ENCODE data around the gene SNX27.

- TF ChIP-seq ZBTB21 (CRISPR knock-in tag; IDR thresholded peaks at IDR 0.05; ENCODE audit: borderline replicate concordance) (no peak), SP1 (CRISPR knock-in tag; conservative IDR thresholded peaks at IDR 0.05) (no peak), SOX15 (CRISPR knock-in tag; IDR thresholded peaks at IDR 0.05) (no peak), E2F4 (CRISPR knock-in tag; IDR thresholded peaks at IDR 0.05; ENCODE audit: borderline replicate concordance, low read depth) (no peak), CBFB (CRISPR knock-in tag; IDR thresholded peaks at IDR 0.05; ENCODE audit: low read depth) (no peak), FOXP1 (CRISPR knock-in tag; IDR thresholded peaks at IDR 0.05; ENCODE audit: borderline replicate concordance) (no peak), IRF2 (CRISPR knock-in tag; IDR thresholded peaks at IDR 0.05; ENCODE audit: borderline replicate concordance, low read depth) (no peak), NFYB (CRISPR knock-in tag; conservative IDR thresholded peaks at IDR 0.05; ENCODE audit: low read depth) (no peak)
- TF ChIP-seq, protein P1, sequence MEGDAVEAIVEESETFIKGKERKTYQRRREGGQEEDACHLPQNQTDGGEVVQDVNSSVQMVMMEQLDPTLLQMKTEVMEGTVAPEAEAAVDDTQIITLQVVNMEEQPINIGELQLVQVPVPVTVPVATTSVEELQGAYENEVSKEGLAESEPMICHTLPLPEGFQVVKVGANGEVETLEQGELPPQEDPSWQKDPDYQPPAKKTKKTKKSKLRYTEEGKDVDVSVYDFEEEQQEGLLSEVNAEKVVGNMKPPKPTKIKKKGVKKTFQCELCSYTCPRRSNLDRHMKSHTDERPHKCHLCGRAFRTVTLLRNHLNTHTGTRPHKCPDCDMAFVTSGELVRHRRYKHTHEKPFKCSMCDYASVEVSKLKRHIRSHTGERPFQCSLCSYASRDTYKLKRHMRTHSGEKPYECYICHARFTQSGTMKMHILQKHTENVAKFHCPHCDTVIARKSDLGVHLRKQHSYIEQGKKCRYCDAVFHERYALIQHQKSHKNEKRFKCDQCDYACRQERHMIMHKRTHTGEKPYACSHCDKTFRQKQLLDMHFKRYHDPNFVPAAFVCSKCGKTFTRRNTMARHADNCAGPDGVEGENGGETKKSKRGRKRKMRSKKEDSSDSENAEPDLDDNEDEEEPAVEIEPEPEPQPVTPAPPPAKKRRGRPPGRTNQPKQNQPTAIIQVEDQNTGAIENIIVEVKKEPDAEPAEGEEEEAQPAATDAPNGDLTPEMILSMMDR (IDR thresholded peaks at IDR 0.05) = no peak
- TF ChIP-seq, protein P2, sequence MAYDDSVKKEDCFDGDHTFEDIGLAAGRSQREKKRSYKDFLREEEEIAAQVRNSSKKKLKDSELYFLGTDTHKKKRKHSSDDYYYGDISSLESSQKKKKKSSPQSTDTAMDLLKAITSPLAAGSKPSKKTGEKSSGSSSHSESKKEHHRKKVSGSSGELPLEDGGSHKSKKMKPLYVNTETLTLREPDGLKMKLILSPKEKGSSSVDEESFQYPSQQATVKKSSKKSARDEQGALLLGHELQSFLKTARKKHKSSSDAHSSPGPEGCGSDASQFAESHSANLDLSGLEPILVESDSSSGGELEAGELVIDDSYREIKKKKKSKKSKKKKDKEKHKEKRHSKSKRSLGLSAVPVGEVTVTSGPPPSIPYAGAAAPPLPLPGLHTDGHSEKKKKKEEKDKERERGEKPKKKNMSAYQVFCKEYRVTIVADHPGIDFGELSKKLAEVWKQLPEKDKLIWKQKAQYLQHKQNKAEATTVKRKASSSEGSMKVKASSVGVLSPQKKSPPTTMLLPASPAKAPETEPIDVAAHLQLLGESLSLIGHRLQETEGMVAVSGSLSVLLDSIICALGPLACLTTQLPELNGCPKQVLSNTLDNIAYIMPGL (CRISPR knock-in tag; IDR thresholded peaks at IDR 0.05) = no peak
- TF ChIP-seq, protein P3, sequence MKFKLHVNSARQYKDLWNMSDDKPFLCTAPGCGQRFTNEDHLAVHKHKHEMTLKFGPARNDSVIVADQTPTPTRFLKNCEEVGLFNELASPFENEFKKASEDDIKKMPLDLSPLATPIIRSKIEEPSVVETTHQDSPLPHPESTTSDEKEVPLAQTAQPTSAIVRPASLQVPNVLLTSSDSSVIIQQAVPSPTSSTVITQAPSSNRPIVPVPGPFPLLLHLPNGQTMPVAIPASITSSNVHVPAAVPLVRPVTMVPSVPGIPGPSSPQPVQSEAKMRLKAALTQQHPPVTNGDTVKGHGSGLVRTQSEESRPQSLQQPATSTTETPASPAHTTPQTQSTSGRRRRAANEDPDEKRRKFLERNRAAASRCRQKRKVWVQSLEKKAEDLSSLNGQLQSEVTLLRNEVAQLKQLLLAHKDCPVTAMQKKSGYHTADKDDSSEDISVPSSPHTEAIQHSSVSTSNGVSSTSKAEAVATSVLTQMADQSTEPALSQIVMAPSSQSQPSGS (CRISPR knock-in tag; IDR thresholded peaks at IDR 0.05; ENCODE audit: borderline replicate concordance, low read depth) = no peak
These were observed 27.6 kb upstream of the SNX27 start for GRCh38 chr1:151584278-151584677.

Data from WTC11 (cell line).